Measurements from ENCODE around the gene FALEC.

DNA sequence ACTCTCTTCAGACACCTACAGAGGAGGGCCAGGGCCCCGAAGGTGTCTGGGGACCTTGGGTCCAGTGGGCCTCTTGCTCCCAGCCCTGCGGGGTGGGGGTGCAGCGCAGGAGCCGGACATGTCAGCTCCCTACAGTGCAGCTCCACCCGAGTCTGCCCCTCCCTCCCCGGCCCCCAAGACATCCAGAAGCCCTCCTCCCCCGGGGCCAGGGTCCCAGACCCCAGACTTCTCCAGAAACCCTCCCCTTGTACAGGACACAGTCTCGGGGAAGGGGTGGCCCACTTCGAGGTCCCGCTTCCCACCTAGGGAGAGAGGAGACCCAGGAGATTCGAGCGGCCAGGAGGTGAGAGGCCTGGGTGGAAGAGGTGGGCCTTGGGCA, 37.3 kb downstream of the FALEC start:
- TF ChIP-seq, protein P1, sequence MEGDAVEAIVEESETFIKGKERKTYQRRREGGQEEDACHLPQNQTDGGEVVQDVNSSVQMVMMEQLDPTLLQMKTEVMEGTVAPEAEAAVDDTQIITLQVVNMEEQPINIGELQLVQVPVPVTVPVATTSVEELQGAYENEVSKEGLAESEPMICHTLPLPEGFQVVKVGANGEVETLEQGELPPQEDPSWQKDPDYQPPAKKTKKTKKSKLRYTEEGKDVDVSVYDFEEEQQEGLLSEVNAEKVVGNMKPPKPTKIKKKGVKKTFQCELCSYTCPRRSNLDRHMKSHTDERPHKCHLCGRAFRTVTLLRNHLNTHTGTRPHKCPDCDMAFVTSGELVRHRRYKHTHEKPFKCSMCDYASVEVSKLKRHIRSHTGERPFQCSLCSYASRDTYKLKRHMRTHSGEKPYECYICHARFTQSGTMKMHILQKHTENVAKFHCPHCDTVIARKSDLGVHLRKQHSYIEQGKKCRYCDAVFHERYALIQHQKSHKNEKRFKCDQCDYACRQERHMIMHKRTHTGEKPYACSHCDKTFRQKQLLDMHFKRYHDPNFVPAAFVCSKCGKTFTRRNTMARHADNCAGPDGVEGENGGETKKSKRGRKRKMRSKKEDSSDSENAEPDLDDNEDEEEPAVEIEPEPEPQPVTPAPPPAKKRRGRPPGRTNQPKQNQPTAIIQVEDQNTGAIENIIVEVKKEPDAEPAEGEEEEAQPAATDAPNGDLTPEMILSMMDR (IDR thresholded peaks at IDR 0.05) = no peak
- TF ChIP-seq POLR2A (IDR thresholded peaks at IDR 0.05) = no peak

All from adrenal gland (tissue), 5 donors.